ENCODE data around the gene SCN5A.

Gene SCN5A

GRCh38 chr3:38587548-38588131 is 61.8 kb downstream of the SCN5A start:
- peak; percentile 4 for DNase-seq
- Histone ChIP-seq H3K27me3 (ENCODE audit: insufficient read depth, low read depth, severe bottlenecking) (no peaks in the 10 kb centered on the region), H3K4me3 (ENCODE audit: low read depth, low read length) (no peak overlapping the region), H3K27ac (no peak overlapping the region), H3K36me3 (no peaks in the 10 kb centered on the region), H3K9me3 (ENCODE audit: severe bottlenecking) (no peaks in the 10 kb centered on the region)
- TF ChIP-seq, protein P1, sequence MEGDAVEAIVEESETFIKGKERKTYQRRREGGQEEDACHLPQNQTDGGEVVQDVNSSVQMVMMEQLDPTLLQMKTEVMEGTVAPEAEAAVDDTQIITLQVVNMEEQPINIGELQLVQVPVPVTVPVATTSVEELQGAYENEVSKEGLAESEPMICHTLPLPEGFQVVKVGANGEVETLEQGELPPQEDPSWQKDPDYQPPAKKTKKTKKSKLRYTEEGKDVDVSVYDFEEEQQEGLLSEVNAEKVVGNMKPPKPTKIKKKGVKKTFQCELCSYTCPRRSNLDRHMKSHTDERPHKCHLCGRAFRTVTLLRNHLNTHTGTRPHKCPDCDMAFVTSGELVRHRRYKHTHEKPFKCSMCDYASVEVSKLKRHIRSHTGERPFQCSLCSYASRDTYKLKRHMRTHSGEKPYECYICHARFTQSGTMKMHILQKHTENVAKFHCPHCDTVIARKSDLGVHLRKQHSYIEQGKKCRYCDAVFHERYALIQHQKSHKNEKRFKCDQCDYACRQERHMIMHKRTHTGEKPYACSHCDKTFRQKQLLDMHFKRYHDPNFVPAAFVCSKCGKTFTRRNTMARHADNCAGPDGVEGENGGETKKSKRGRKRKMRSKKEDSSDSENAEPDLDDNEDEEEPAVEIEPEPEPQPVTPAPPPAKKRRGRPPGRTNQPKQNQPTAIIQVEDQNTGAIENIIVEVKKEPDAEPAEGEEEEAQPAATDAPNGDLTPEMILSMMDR (IDR thresholded peaks at IDR 0.05; ENCODE audit: low read depth, low read length), result no peak

GRCh38 chr3:38586546-38587520 is 62.7 kb downstream of the SCN5A start:
- peak; percentile 2 for DNase-seq
- H3K36me3 ChIP-seq, result no peaks in the 10 kb centered on the region
- no peaks in the 10 kb centered on the region for H3K9me3 ChIP-seq (ENCODE audit: severe bottlenecking)
- H3K4me3 ChIP-seq (ENCODE audit: low read depth, low read length), result no peak overlapping the region
- no peaks in the 10 kb centered on the region for H3K27me3 ChIP-seq (ENCODE audit: insufficient read depth, low read depth, severe bottlenecking)
- H3K27ac ChIP-seq, result no peak overlapping the region
- TF ChIP-seq, protein P1 (IDR thresholded peaks at IDR 0.05; ENCODE audit: low read depth, low read length), result no peak

DNA sequence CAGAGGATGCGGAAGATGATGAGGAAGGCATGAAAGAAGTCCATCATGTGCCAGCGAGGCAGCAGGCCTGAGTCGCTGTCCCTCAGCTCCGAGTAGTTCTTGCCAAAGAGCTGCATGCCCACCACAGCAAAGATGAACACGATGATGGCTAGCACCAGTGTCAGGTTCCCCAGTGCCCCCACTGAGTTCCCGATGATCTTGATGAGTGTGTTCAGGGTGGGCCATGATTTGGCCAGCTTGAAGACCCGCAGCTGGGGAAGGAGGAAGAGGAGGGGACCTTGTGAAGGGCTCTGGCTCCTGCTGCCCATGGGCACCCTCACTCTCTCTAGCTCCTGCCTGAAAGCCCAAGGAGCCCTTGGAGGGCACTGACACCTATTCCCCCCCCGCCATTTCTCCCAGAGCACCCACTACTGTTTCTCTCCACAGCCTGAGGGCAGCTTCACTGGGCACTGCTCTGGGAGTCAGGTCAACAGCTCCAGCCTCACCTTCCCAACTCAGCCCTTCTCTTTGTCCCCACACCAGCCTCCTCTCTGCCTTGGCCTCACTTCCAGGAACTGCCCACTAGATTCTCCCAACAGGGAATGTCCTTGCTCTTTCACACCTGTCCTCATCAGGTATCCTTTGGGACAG is 63.6 kb downstream of the SCN5A start:
- H3K27ac ChIP-seq, result no peak overlapping the region
- no peaks in the 10 kb centered on the region for H3K27me3 ChIP-seq (ENCODE audit: insufficient read depth, low read depth, severe bottlenecking)
- peak; percentile 2 for DNase-seq

GRCh38 chr3:38583688-38584087 is 65.8 kb downstream of the SCN5A start:
- Histone ChIP-seq H3K4me3 (ENCODE audit: low read depth, low read length) (no peak overlapping the region), H3K9me3 (ENCODE audit: severe bottlenecking) (no peaks in the 10 kb centered on the region), H3K27ac (no peak overlapping the region), H3K27me3 (ENCODE audit: insufficient read depth, low read depth, severe bottlenecking) (no peaks in the 10 kb centered on the region), H3K36me3 (no peaks in the 10 kb centered on the region)
- DNase-seq, result peak; percentile 3
- TF ChIP-seq, protein P1 (IDR thresholded peaks at IDR 0.05; ENCODE audit: low read depth, low read length), result no peak

More for the DNA sequence above, 63.6 kb downstream of the SCN5A start:
- TF ChIP-seq, protein P1 (IDR thresholded peaks at IDR 0.05; ENCODE audit: low read depth, low read length), result no peak
- Histone ChIP-seq H3K4me3 (ENCODE audit: low read depth, low read length) (no peak overlapping the region), H3K36me3 (no peaks in the 10 kb centered on the region), H3K9me3 (ENCODE audit: severe bottlenecking) (no peaks in the 10 kb centered on the region)

- DNase-seq, result peak; percentile 3
- Histone ChIP-seq H3K9me3 (ENCODE audit: severe bottlenecking) (no peaks in the 10 kb centered on the region), H3K27ac (no peak overlapping the region), H3K4me3 (ENCODE audit: low read depth, low read length) (no peak overlapping the region), H3K36me3 (no peaks in the 10 kb centered on the region), H3K27me3 (ENCODE audit: insufficient read depth, low read depth, severe bottlenecking) (no peaks in the 10 kb centered on the region)
- TF ChIP-seq, protein P1 (IDR thresholded peaks at IDR 0.05; ENCODE audit: low read depth, low read length), result no peak
Measured at GRCh38 chr3:38582941-38583645, 66.4 kb downstream of the SCN5A start.
